ENCODE results near the gene ZFAND3. TPM values are rescaled to one million over a fixed set of nuclear protein-coding genes. Genes with fewer than 3 reads are reported as not detected.

ZFAND3 gene
- total and polyA plus RNA-seq, 2 experiments from 2014 or later = 16.9 to 28.2 TPM

GRCh38 chr6:37984578-37984977 lies 165.1 kb downstream of the ZFAND3 start:
- ATAC-seq (no peak), DNase-seq (ENCODE audit: low spot score) (no peak)
- no peak overlapping the region for H3K27ac ChIP-seq (ENCODE audit: low read depth)
- TF ChIP-seq REST (IDR thresholded peaks at IDR 0.05; ENCODE audit: unreplicated experiment) (no peak), STAT1 (IDR thresholded peaks at IDR 0.05; ENCODE audit: unreplicated experiment) (no peak), EZH2 (IDR thresholded peaks at IDR 0.05; ENCODE audit: low read depth, unreplicated experiment) (no peak), CREB1 (CRISPR knock-in tag; IDR thresholded peaks at IDR 0.05; ENCODE audit: low read depth) (no peak), EZH2phosphoT487 (IDR thresholded peaks at IDR 0.05; ENCODE audit: unreplicated experiment) (no peak), POLR2AphosphoS5 (IDR thresholded peaks at IDR 0.05; ENCODE audit: low read depth) (no peak), ZNF331 (CRISPR knock-in tag; IDR thresholded peaks at IDR 0.05; ENCODE audit: low read depth) (no peak), JUNB (IDR thresholded peaks at IDR 0.05; ENCODE audit: unreplicated experiment) (no peak)
- no peaks in the 10 kb centered on the region for H3K27me3 ChIP-seq (ENCODE audit: insufficient read depth)
- Mint-ChIP-seq H3K9me3 (no peaks in the 10 kb centered on the region), H3K27me3 (ENCODE audit: insufficient read depth, low read depth, poor library complexity) (peaks cover 8% of the 10 kb centered on the region), H3K27ac (no peak overlapping the region), H3K4me3 (no peak overlapping the region), H3K36me3 (ENCODE audit: low read depth) (no peaks in the 10 kb centered on the region), H3K4me1 (peaks cover 14% of the 10 kb centered on the region)
- H4K20me1 ChIP-seq (replicated peaks; ENCODE audit: insufficient read depth) = peaks cover 19% of the 10 kb centered on the region
- H3K4me1 ChIP-seq (ENCODE audit: insufficient read depth) = no peaks in the 10 kb centered on the region
- no peak overlapping the region for H2AFZ ChIP-seq
- H3K4me3 ChIP-seq = no peak overlapping the region
- no peaks in the 10 kb centered on the region for H3K36me3 ChIP-seq (ENCODE audit: insufficient read depth)
- peaks cover 70% of the 10 kb centered on the region for H3K79me2 ChIP-seq (replicated peaks; ENCODE audit: insufficient read depth)
- no peak overlapping the region for H3K4me2 ChIP-seq
- H3K9me2 ChIP-seq (ENCODE audit: insufficient read depth) = no peaks in the 10 kb centered on the region
- H3F3A ChIP-seq (replicated peaks; ENCODE audit: low read depth) = no peaks in the 10 kb centered on the region

GRCh38 chr6:37985355-37985754 lies 165.8 kb downstream of the ZFAND3 start:
- H3K27ac ChIP-seq (ENCODE audit: low read depth) = no peak overlapping the region
- H4K20me1 ChIP-seq (replicated peaks; ENCODE audit: insufficient read depth) = peaks cover 12% of the 10 kb centered on the region
- H3K36me3 Mint-ChIP-seq (ENCODE audit: low read depth) = no peaks in the 10 kb centered on the region
- H3K27me3 ChIP-seq (ENCODE audit: insufficient read depth) = no peaks in the 10 kb centered on the region
- no peak overlapping the region for H3K4me3 Mint-ChIP-seq
- H3K79me2 ChIP-seq (replicated peaks; ENCODE audit: insufficient read depth) = peaks cover 63% of the 10 kb centered on the region
- no peaks in the 10 kb centered on the region for H3K36me3 ChIP-seq (ENCODE audit: insufficient read depth)
- H3K9me3 Mint-ChIP-seq = no peaks in the 10 kb centered on the region
- H3K27me3 Mint-ChIP-seq (ENCODE audit: insufficient read depth, low read depth, poor library complexity) = peaks cover 8% of the 10 kb centered on the region
- TF ChIP-seq STAT1 (IDR thresholded peaks at IDR 0.05; ENCODE audit: unreplicated experiment) (no peak), EZH2phosphoT487 (IDR thresholded peaks at IDR 0.05; ENCODE audit: unreplicated experiment) (no peak), POLR2AphosphoS5 (IDR thresholded peaks at IDR 0.05; ENCODE audit: low read depth) (no peak)
- H2AFZ ChIP-seq = no peak overlapping the region
- no peak for DNase-seq (ENCODE audit: low spot score)
- no peak overlapping the region for H3K4me2 ChIP-seq
- H3K9me2 ChIP-seq (ENCODE audit: insufficient read depth) = no peaks in the 10 kb centered on the region
- H3F3A ChIP-seq (replicated peaks; ENCODE audit: low read depth) = no peaks in the 10 kb centered on the region
- H3K27ac Mint-ChIP-seq = no peak overlapping the region
- H3K4me1 Mint-ChIP-seq = peaks cover 16% of the 10 kb centered on the region
- ATAC-seq = no peak
- no peak overlapping the region for H3K4me3 ChIP-seq
- H3K4me1 ChIP-seq (ENCODE audit: insufficient read depth) = no peaks in the 10 kb centered on the region

Measured in GM23338 (cell line).